H9 (cell line): ENCODE measurements around the gene HFE. TPM values are rescaled to one million over a fixed set of nuclear protein-coding genes. Genes with fewer than 3 reads are reported as not detected.

Experiments used
- DNase-seq: peaks from one replicate; pipeline ENCODE4 v3.0.0-alpha.2; 2017
- H2AFZ ChIP-seq: one replicate; pipeline ENCODE4 v1.6.1; 2013; ENCODE audit warnings: mild to moderate bottlenecking, low read length, control low read depth, moderate library complexity
- H2AK5ac ChIP-seq: 2 replicates; pipeline ENCODE4 v1.6.1; 2013; ENCODE audit warnings: low read length, control low read depth, mixed read lengths; ENCODE audit not compliant: insufficient read length
- H2BK120ac ChIP-seq: one replicate; pipeline ENCODE4 v1.6.1; 2013; ENCODE audit warnings: low read depth, mild to moderate bottlenecking, low read length, control low read depth, inconsistent platforms; ENCODE audit not compliant: poor library complexity, severe bottlenecking
- H2BK12ac ChIP-seq: 2 replicates; pipeline ENCODE4 v1.6.1; 2013; ENCODE audit warnings: low read length, control low read depth, mixed read lengths, low read depth; ENCODE audit not compliant: insufficient read length
- H2BK15ac ChIP-seq: 2 replicates; pipeline ENCODE4 v1.6.1; 2013; ENCODE audit warnings: low read depth, low read length, control low read depth
- H2BK20ac ChIP-seq: one replicate; pipeline ENCODE4 v1.6.1; 2013; ENCODE audit warnings: low read depth, mild to moderate bottlenecking, low read length, control low read depth, inconsistent platforms; ENCODE audit not compliant: poor library complexity, severe bottlenecking
- H2BK5ac ChIP-seq: 2 replicates; pipeline ENCODE4 v1.6.1; 2013; ENCODE audit warnings: low read length, control low read depth, mixed read lengths; ENCODE audit not compliant: insufficient read length
- H3K14ac ChIP-seq: 2 replicates; pipeline ENCODE4 v1.6.1; 2013; ENCODE audit warnings: low read length, control low read depth; ENCODE audit not compliant: insufficient read depth
- H3K18ac ChIP-seq: 2 replicates; pipeline ENCODE4 v1.6.1; 2013; ENCODE audit warnings: low read depth, mild to moderate bottlenecking, mixed read lengths, low read length, control low read depth; ENCODE audit not compliant: insufficient read length
- H3K23ac ChIP-seq: 2 replicates; pipeline ENCODE4 v1.6.1; 2013; ENCODE audit warnings: low read length, control low read depth, mixed read lengths, low read depth; ENCODE audit not compliant: insufficient read length
- H3K23me2 ChIP-seq: 2 replicates; pipeline ENCODE4 v1.6.1; 2013; ENCODE audit warnings: low read depth, mild to moderate bottlenecking, mixed read lengths, low read length, control low read depth; ENCODE audit not compliant: insufficient read length, poor library complexity, severe bottlenecking
- H3K27ac ChIP-seq: 2 replicates; pipeline ENCODE4 v1.5.1; 2013; ENCODE audit warnings: low read length, control low read depth, mixed read lengths, low read depth; ENCODE audit not compliant: insufficient read length
- H3K27me3 ChIP-seq: 2 replicates; pipeline ENCODE4 v1.6.1; 2013; ENCODE audit warnings: low read length, control low read depth, inconsistent platforms; ENCODE audit not compliant: insufficient read depth
- H3K4ac ChIP-seq: 2 replicates; pipeline ENCODE4 v1.6.1; 2013; ENCODE audit warnings: low read depth, mild to moderate bottlenecking, control low read depth, inconsistent platforms, low read length, moderate library complexity
- H3K4me1 ChIP-seq: 2 replicates; pipeline ENCODE4 v1.6.1; 2013; ENCODE audit warnings: low read length, control low read depth, inconsistent platforms; ENCODE audit not compliant: insufficient read depth
- H3K4me2 ChIP-seq: 2 replicates; pipeline ENCODE4 v1.6.1; 2013; ENCODE audit warnings: low read length, control low read depth, mixed read lengths; ENCODE audit not compliant: insufficient read length, insufficient read depth
- H3K56ac ChIP-seq: 2 replicates; pipeline ENCODE4 v1.6.1; 2013; ENCODE audit warnings: low read depth, mild to moderate bottlenecking, mixed read lengths, low read length, control low read depth; ENCODE audit not compliant: insufficient read length
- H3K79me1 ChIP-seq: 2 replicates; pipeline ENCODE4 v1.6.1; 2013; ENCODE audit warnings: low read depth, mild to moderate bottlenecking, moderate library complexity, low read length, control low read depth, inconsistent platforms; ENCODE audit not compliant: insufficient read depth, poor library complexity, severe bottlenecking
- H3K79me2 ChIP-seq: 2 replicates; pipeline ENCODE4 v1.6.1; 2013; ENCODE audit warnings: low read length, control low read depth, inconsistent platforms; ENCODE audit not compliant: insufficient read depth
- H3K9ac ChIP-seq: 2 replicates; pipeline ENCODE4 v1.6.1; 2013; ENCODE audit warnings: low read length, control low read depth, mixed read lengths; ENCODE audit not compliant: insufficient read length; ENCODE audit errors: extremely low read depth
- H3K9me3 ChIP-seq: one replicate; pipeline ENCODE4 v1.6.1; 2013; ENCODE audit warnings: low read depth, low read length, inconsistent platforms; ENCODE audit not compliant: control insufficient read depth
- H3T11ph ChIP-seq: one replicate; pipeline ENCODE4 v1.6.1; 2013; ENCODE audit warnings: mild to moderate bottlenecking, low read length, control low read depth, inconsistent platforms
- H4K20me1 ChIP-seq: one replicate; pipeline ENCODE4 v1.6.1; 2013; ENCODE audit not compliant: control insufficient read depth, insufficient read length, insufficient read depth
- H4K5ac ChIP-seq: 2 replicates; pipeline ENCODE4 v1.6.1; 2013; ENCODE audit warnings: low read depth, mild to moderate bottlenecking, mixed read lengths, low read length, control low read depth; ENCODE audit not compliant: insufficient read length
- H4K8ac ChIP-seq: replicated peaks from 2 replicates; pipeline ENCODE4 v1.6.1; 2013; ENCODE audit warnings: low read length, control low read depth, mixed read lengths, low read depth; ENCODE audit not compliant: insufficient read length
- H4K91ac ChIP-seq: 2 replicates; pipeline ENCODE4 v1.6.1; 2013; ENCODE audit warnings: low read depth, mild to moderate bottlenecking, moderate library complexity, mixed read lengths, low read length, control low read depth; ENCODE audit not compliant: insufficient read length
- H3K27ac Mint-ChIP-seq, 3 experiments: 2 replicates in 2 of 3; 3 replicates in 1 of 3; pipeline ENCODE4 v1.8.0; 2020 to 2021; ENCODE audit warnings: mixed read lengths in 3 of 3, mild to moderate bottlenecking in 1 of 3, moderate library complexity in 1 of 3
- H3K27me3 Mint-ChIP-seq: 2 replicates; pipeline ENCODE4 v1.8.0; 2021; ENCODE audit warnings: low read depth, mild to moderate bottlenecking, moderate library complexity, mixed read lengths
- H3K36me3 Mint-ChIP-seq, 3 experiments: 2 replicates in 2 of 3; 3 replicates in 1 of 3; pipeline ENCODE4 v1.8.0; 2020 to 2021; ENCODE audit warnings: low read depth in 3 of 3, mixed read lengths in 3 of 3; ENCODE audit not compliant: insufficient read depth in 1 of 3
- H3K4me1 Mint-ChIP-seq, 2 experiments: 2 replicates each; pipeline ENCODE4 v1.8.0; 2020; ENCODE audit warnings: mixed read lengths in 2 of 2
- H3K4me3 Mint-ChIP-seq, 2 experiments: 2 replicates in 1 of 2; 3 replicates in 1 of 2; pipeline ENCODE4 v1.8.0; 2020 to 2021; ENCODE audit warnings: mild to moderate bottlenecking in 2 of 2, mixed read lengths in 2 of 2, moderate library complexity in 1 of 2
- H3K9me3 Mint-ChIP-seq, 2 experiments: 2 replicates in 1 of 2; 3 replicates in 1 of 2; pipeline ENCODE4 v1.8.0; 2020; ENCODE audit warnings: mild to moderate bottlenecking in 2 of 2, mixed read lengths in 2 of 2, moderate library complexity in 1 of 2
- CTCF ChIP-seq: fragments of 200-600 bp; sonication (generic); conservative IDR thresholded peaks from 3 replicates; pipeline ENCODE4 v1.8.0; 2021; ENCODE audit warnings: antibody characterized with exemption, mild to moderate bottlenecking
- WGBS: extraction: QIAGEN DNeasy Blood & Tissue Kit; methylation state at CpG from one replicate; pipeline ENCODE4 v1.1.7; 2013; ENCODE audit warnings: missing lambda C conversion rate, low lambda C conversion rate, mixed read lengths; ENCODE audit not compliant: insufficient read length; ENCODE audit errors: extremely low coverage; 5-methylcytosine and 5-hydroxymethylcytosine counted together
- total RNA-seq: library from RNA; stranded (reverse); gene quantifications from 2 replicates; pipeline ENCODE4 v1.2.1, GENCODE V29; 2021

HFE gene
- total RNA-seq, 1 experiment from 2014 or later: 0.98 TPM

GRCh38 chr6:26130581-26131249 lies 43.5 kb downstream of the HFE start:
- Histone ChIP-seq H3K23ac (no peak overlapping the region), H2AFZ (no peak overlapping the region), H3K23me2 (peaks cover 3% of the 10 kb centered on the region), H3K27me3 (no peaks in the 10 kb centered on the region), H2BK15ac (no peak overlapping the region), H3K9ac (no peak overlapping the region), H2BK12ac (no peak overlapping the region), H3K18ac (no peak overlapping the region), H2BK120ac (no peak overlapping the region), H4K8ac (no peak overlapping the region), H3K56ac (no peak overlapping the region), H3K4me1 (no peaks in the 10 kb centered on the region), H2BK20ac (peak overlapping the region; percentile 65), H3K4ac (no peak overlapping the region), H3T11ph (no peak overlapping the region), H3K27ac (no peak overlapping the region), H4K20me1 (no peaks in the 10 kb centered on the region), H3K14ac (no peak overlapping the region), H2BK5ac (no peak overlapping the region), H3K9me3 (no peaks in the 10 kb centered on the region), H4K5ac (no peak overlapping the region), H3K79me1 (no peaks in the 10 kb centered on the region), H3K79me2 (no peaks in the 10 kb centered on the region; the same call in 1 of the 2 replicates), H3K4me2 (no peak overlapping the region), H4K91ac (no peak overlapping the region), H2AK5ac (no peak overlapping the region)
- Mint-ChIP-seq H3K27me3 (no peaks in the 10 kb centered on the region), H3K9me3 (no peaks in the 10 kb centered on the region; a peak in 1 of 5 replicates), H3K27ac (no peak overlapping the region), H3K4me1 (peaks cover 16 to 22% of the 10 kb centered on the region in 2 experiments), H3K36me3 (peaks cover 1 to 8% (median 4%) of the 10 kb centered on the region in 3 experiments), H3K4me3 (no peak overlapping the region)
- DNase-seq: no peak
- no peak for TF ChIP-seq CTCF
- no CpG with 5 or more reads among the region's 6 CpGs for WGBS
